ENCODE results near the gene ALKBH3.

Gene ALKBH3

GRCh38 chr11:43880640-43881159 lies at the start of gene ALKBH3:
ALKBH3 (plus strand) TSS chr11:43880831; CDS start chr11:43882653, 1,822 bp downstream.
- peaks cover 44% of the 10 kb centered on the region for H3K27me3 Mint-ChIP-seq (ENCODE audit: low read depth, poor library complexity)
- H3K4me1 Mint-ChIP-seq = peaks cover 17% of the 10 kb centered on the region
- H3K9me3 Mint-ChIP-seq = peaks cover 17% of the 10 kb centered on the region
- peak within 1 kb of the TSS; percentile 92 for H3K4me3 Mint-ChIP-seq
- TF ChIP-seq, protein P1, sequence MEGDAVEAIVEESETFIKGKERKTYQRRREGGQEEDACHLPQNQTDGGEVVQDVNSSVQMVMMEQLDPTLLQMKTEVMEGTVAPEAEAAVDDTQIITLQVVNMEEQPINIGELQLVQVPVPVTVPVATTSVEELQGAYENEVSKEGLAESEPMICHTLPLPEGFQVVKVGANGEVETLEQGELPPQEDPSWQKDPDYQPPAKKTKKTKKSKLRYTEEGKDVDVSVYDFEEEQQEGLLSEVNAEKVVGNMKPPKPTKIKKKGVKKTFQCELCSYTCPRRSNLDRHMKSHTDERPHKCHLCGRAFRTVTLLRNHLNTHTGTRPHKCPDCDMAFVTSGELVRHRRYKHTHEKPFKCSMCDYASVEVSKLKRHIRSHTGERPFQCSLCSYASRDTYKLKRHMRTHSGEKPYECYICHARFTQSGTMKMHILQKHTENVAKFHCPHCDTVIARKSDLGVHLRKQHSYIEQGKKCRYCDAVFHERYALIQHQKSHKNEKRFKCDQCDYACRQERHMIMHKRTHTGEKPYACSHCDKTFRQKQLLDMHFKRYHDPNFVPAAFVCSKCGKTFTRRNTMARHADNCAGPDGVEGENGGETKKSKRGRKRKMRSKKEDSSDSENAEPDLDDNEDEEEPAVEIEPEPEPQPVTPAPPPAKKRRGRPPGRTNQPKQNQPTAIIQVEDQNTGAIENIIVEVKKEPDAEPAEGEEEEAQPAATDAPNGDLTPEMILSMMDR (IDR thresholded peaks at IDR 0.05) = no peak
- peaks cover 28% of the 10 kb centered on the region for H3K36me3 Mint-ChIP-seq (ENCODE audit: low read depth)
- DNase-seq = peak; percentile 89
- no peak within 1 kb of the TSS for H3K27ac Mint-ChIP-seq

- TF ChIP-seq, protein P1 (IDR thresholded peaks at IDR 0.05) = no peak
- DNase-seq = no peak
- H3K27me3 Mint-ChIP-seq (ENCODE audit: low read depth, poor library complexity) = no peaks in the 10 kb centered on the region
- peaks cover 9% of the 10 kb centered on the region for H3K4me1 Mint-ChIP-seq
- H3K36me3 Mint-ChIP-seq (ENCODE audit: low read depth) = peaks cover 28% of the 10 kb centered on the region
- H3K9me3 Mint-ChIP-seq = no peaks in the 10 kb centered on the region
- H3K27ac Mint-ChIP-seq = peak overlapping the region; percentile 5
- H3K4me3 Mint-ChIP-seq = no peak overlapping the region
These were observed 49.6 kb upstream of the ALKBH3 start for GRCh38 chr11:43830928-43831440.

DNA sequence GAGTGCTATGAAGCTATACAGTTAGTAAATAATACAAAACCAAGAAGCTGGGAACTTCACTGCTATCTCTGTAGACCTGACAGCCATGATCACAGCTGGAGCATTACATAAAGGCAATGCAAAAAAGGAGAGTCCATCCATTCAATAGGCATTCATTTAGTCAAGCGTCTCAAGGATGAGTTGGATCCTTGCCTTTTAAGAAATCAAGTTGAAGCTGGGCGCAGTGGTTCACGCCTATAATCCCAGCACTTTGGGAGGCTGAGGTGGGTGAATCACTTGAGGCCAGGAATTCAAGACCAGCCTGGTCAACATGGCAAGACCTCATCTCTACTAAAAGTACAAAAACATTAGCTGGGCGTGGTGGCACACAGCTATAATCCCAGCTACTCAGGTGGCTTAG lies 48.1 kb upstream of the ALKBH3 start:
- DNase-seq = no peak
- H3K4me1 Mint-ChIP-seq = peaks cover 9% of the 10 kb centered on the region
- TF ChIP-seq, protein P1 (IDR thresholded peaks at IDR 0.05) = no peak
- no peaks in the 10 kb centered on the region for H3K9me3 Mint-ChIP-seq
- H3K4me3 Mint-ChIP-seq = no peak overlapping the region
- peaks cover 22% of the 10 kb centered on the region for H3K36me3 Mint-ChIP-seq (ENCODE audit: low read depth)
- no peak overlapping the region for H3K27ac Mint-ChIP-seq
- H3K27me3 Mint-ChIP-seq (ENCODE audit: low read depth, poor library complexity) = no peaks in the 10 kb centered on the region

DNA sequence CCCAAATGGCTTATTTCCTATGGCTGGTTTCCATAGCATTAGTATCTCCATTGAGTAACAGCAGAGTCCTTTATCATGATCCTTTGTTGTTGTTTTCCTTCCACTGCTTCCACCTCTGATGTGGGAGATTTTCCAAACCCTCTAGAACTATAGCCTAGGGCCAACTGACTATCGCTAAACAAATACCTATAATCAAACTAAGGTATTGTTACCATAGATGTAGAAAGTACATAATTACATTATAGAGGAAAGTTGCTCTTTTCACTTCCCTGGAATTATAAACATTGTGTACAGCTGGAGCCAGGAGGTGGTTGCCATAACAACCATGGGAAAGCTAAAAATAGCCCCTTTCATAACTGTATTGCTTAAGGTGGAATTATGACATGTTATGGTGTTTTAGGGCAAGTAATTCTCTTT lies 47.0 kb upstream of the ALKBH3 start:
- peaks cover 26% of the 10 kb centered on the region for H3K36me3 Mint-ChIP-seq (ENCODE audit: low read depth)
- no peaks in the 10 kb centered on the region for H3K27me3 Mint-ChIP-seq (ENCODE audit: low read depth, poor library complexity)
- peaks cover 9% of the 10 kb centered on the region for H3K4me1 Mint-ChIP-seq
- TF ChIP-seq, protein P1 (IDR thresholded peaks at IDR 0.05) = no peak
- DNase-seq = no peak
- no peak overlapping the region for H3K27ac Mint-ChIP-seq
- no peak overlapping the region for H3K4me3 Mint-ChIP-seq
- H3K9me3 Mint-ChIP-seq = no peaks in the 10 kb centered on the region

DNA sequence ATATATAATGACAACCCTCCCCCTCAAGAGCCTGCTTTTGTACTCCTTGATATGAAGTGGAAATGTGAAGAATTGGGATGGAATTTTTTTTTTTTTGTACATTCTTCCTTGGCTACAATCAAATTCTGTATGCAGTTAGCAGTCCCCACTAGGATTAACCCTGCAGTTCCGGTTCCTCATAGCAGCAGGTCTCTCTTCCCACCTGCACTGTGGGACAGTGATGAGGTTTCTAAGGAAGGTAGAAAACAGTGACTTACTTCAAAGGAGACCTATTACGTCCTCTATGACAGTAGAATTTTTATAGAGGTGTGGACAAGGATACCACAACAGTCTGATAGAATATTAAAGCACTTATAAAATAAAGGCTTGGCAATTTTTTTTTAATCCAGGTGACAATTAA lies 46.3 kb upstream of the ALKBH3 start:
- Mint-ChIP-seq H3K27ac (no peak overlapping the region), H3K4me1 (peaks cover 9% of the 10 kb centered on the region), H3K27me3 (ENCODE audit: low read depth, poor library complexity) (no peaks in the 10 kb centered on the region), H3K36me3 (ENCODE audit: low read depth) (peaks cover 32% of the 10 kb centered on the region), H3K9me3 (no peaks in the 10 kb centered on the region), H3K4me3 (no peak overlapping the region)
- no peak for DNase-seq
- TF ChIP-seq, protein P1 (IDR thresholded peaks at IDR 0.05) = no peak

GRCh38 chr11:43835104-43835503 lies 45.5 kb upstream of the ALKBH3 start:
- Mint-ChIP-seq H3K4me1 (peaks cover 9% of the 10 kb centered on the region), H3K36me3 (ENCODE audit: low read depth) (peaks cover 39% of the 10 kb centered on the region), H3K27ac (peak overlapping the region; percentile 6), H3K4me3 (no peak overlapping the region), H3K9me3 (no peaks in the 10 kb centered on the region), H3K27me3 (ENCODE audit: low read depth, poor library complexity) (no peaks in the 10 kb centered on the region)
- TF ChIP-seq, protein P1 (IDR thresholded peaks at IDR 0.05) = no peak
- DNase-seq = no peak
